Spinal cord (tissue), 10 donors: ENCODE measurements around the gene SMARCD1. TPM values are rescaled to one million over a fixed set of nuclear protein-coding genes. Genes with fewer than 3 reads are reported as not detected.

ENCODE experiments used
- DNase-seq, 6 donors: peaks; one replicate each; pipeline versions ENCODE4 v3.0.0 to v3.0.0-alpha.2; 2013 to 2015; ENCODE audit warnings: low spot score in 6 of 6, low read depth in 4 of 6
- H3K27ac ChIP-seq: one replicate; pipeline ENCODE4 v1.5.1; 2013; ENCODE audit warnings: low read depth, low read length, control low read depth
- H3K27me3 ChIP-seq: one replicate; pipeline ENCODE4 v1.6.1; 2013; ENCODE audit warnings: low read length; ENCODE audit not compliant: control insufficient read depth, insufficient read depth
- H3K36me3 ChIP-seq: one replicate; pipeline ENCODE4 v1.6.1; 2013; ENCODE audit warnings: low read length; ENCODE audit not compliant: control insufficient read depth, insufficient read depth
- H3K4me1 ChIP-seq: one replicate; pipeline ENCODE4 v1.6.1; 2013; ENCODE audit warnings: low read length; ENCODE audit not compliant: control insufficient read depth, insufficient read depth
- H3K4me3 ChIP-seq: one replicate; pipeline ENCODE4 v1.5.1; 2013; ENCODE audit warnings: low read depth, low read length, control low read depth
- H3K9me3 ChIP-seq: one replicate; pipeline ENCODE4 v1.6.1; 2013; ENCODE audit warnings: low read length; ENCODE audit not compliant: control insufficient read depth, insufficient read depth
- WGBS: methylation state at CpG from one replicate; pipeline ENCODE4 v1.1.5; 2013; ENCODE audit warnings: missing lambda C conversion rate; ENCODE audit not compliant: insufficient coverage; 5-methylcytosine and 5-hydroxymethylcytosine counted together
- polyA plus RNA-seq, 2 donors: library from polyadenylated mRNA; unstranded; fragments of 120-200 nt; gene quantifications; one replicate each; pipeline ENCODE4 v1.2.1, GENCODE V29; 2013; ENCODE audit not compliant: insufficient read length in 2 of 2
- total RNA-seq, 2 donors: library from RNA; depleted of rRNA in 1 of 2; stranded (reverse); fragments of 120-200 nt in 1 of 2; fragments of >200 nt in 1 of 2; gene quantifications; one replicate each; pipeline versions ENCODE4 v1.2.3 to v1.2.4, GENCODE V29; 2013 to 2014
- donor health status: healthy.

Gene SMARCD1
- total and polyA plus RNA-seq, 4 donors = 34.7 to 133 (median 89.4) TPM

- WGBS = 63% methylated on average over 3 of the region's 6 CpGs
- H3K36me3 ChIP-seq = peaks cover 65% of the 10 kb centered on the region
- peaks cover 65% of the 10 kb centered on the region for H3K4me1 ChIP-seq
- H3K9me3 ChIP-seq = no peaks in the 10 kb centered on the region
- H3K4me3 ChIP-seq = no peak overlapping the region
- peak overlapping the region; percentile 7 for H3K27ac ChIP-seq
- DNase-seq = no peak
- H3K27me3 ChIP-seq = no peaks in the 10 kb centered on the region
Measured at GRCh38 chr12:50061946-50062686, 23.0 kb upstream of the SMARCD1 start.

GRCh38 chr12:50062728-50063460 lies 22.2 kb upstream of the SMARCD1 start:
- Histone ChIP-seq H3K4me3 (no peak overlapping the region), H3K27me3 (no peaks in the 10 kb centered on the region), H3K27ac (peak overlapping the region; percentile 22), H3K4me1 (peaks cover 63% of the 10 kb centered on the region), H3K9me3 (no peaks in the 10 kb centered on the region), H3K36me3 (peaks cover 69% of the 10 kb centered on the region)
- 45% methylated on average over 3 of the region's 5 CpGs for WGBS
- peak in 2 of 6 donors; percentile 61 to 64 for DNase-seq

GRCh38 chr12:50065726-50066310 lies 19.3 kb upstream of the SMARCD1 start:
- peaks cover 48% of the 10 kb centered on the region for H3K4me1 ChIP-seq
- no peak overlapping the region for H3K27ac ChIP-seq
- DNase-seq = no peak
- WGBS = 100% methylated on average over 1 of the region's 3 CpGs
- peaks cover 60% of the 10 kb centered on the region for H3K36me3 ChIP-seq
- no peaks in the 10 kb centered on the region for H3K9me3 ChIP-seq
- no peaks in the 10 kb centered on the region for H3K27me3 ChIP-seq
- no peak overlapping the region for H3K4me3 ChIP-seq

- H3K4me3 ChIP-seq = no peak overlapping the region
- no peak overlapping the region for H3K27ac ChIP-seq
- peaks cover 49% of the 10 kb centered on the region for H3K4me1 ChIP-seq
- H3K9me3 ChIP-seq = no peaks in the 10 kb centered on the region
- no peak for DNase-seq
- peaks cover 62% of the 10 kb centered on the region for H3K36me3 ChIP-seq
- no peaks in the 10 kb centered on the region for H3K27me3 ChIP-seq
- 43% methylated on average over 5 of the region's 5 CpGs for WGBS
Measured at GRCh38 chr12:50066402-50066801, 18.7 kb upstream of the SMARCD1 start.

GRCh38 chr12:50069069-50069468 lies 16.1 kb upstream of the SMARCD1 start:
- Histone ChIP-seq H3K36me3 (peaks cover 64% of the 10 kb centered on the region), H3K4me3 (no peak overlapping the region), H3K4me1 (peaks cover 41% of the 10 kb centered on the region), H3K27me3 (no peaks in the 10 kb centered on the region), H3K27ac (no peak overlapping the region), H3K9me3 (no peaks in the 10 kb centered on the region)
- DNase-seq = no peak
- WGBS = no CpG with 5 or more reads among the region's 5 CpGs

- H3K27me3 ChIP-seq = no peaks in the 10 kb centered on the region
- 100% methylated on average over 2 of the region's 3 CpGs for WGBS
- peaks cover 64% of the 10 kb centered on the region for H3K36me3 ChIP-seq
- no peak overlapping the region for H3K27ac ChIP-seq
- no peak overlapping the region for H3K4me3 ChIP-seq
- H3K9me3 ChIP-seq = no peaks in the 10 kb centered on the region
- peaks cover 38% of the 10 kb centered on the region for H3K4me1 ChIP-seq
- DNase-seq = no peak
Measured at GRCh38 chr12:50069539-50069938, 15.6 kb upstream of the SMARCD1 start.

GRCh38 chr12:50070314-50071060 lies 14.7 kb upstream of the SMARCD1 start:
- Histone ChIP-seq H3K27me3 (no peaks in the 10 kb centered on the region), H3K36me3 (peaks cover 62% of the 10 kb centered on the region), H3K27ac (no peak overlapping the region), H3K4me3 (no peak overlapping the region), H3K9me3 (no peaks in the 10 kb centered on the region), H3K4me1 (peaks cover 36% of the 10 kb centered on the region)
- peak in 5 of 6 donors; percentile 68 to 96 (median 76) for DNase-seq
- WGBS = 55% methylated on average over 7 of the region's 9 CpGs

- Histone ChIP-seq H3K36me3 (peaks cover 59% of the 10 kb centered on the region), H3K4me3 (no peak overlapping the region), H3K4me1 (peaks cover 36% of the 10 kb centered on the region), H3K9me3 (no peaks in the 10 kb centered on the region), H3K27ac (no peak overlapping the region), H3K27me3 (no peaks in the 10 kb centered on the region)
- DNase-seq = no peak
- WGBS = 47% methylated on average over 3 of the region's 10 CpGs
Measured at GRCh38 chr12:50072198-50072907, 12.8 kb upstream of the SMARCD1 start.

- Histone ChIP-seq H3K27me3 (no peaks in the 10 kb centered on the region), H3K9me3 (no peaks in the 10 kb centered on the region), H3K27ac (no peak overlapping the region), H3K4me1 (peaks cover 36% of the 10 kb centered on the region), H3K4me3 (no peak overlapping the region), H3K36me3 (peaks cover 65% of the 10 kb centered on the region)
- DNase-seq = no peak
- 67% methylated on average over 5 of the region's 7 CpGs for WGBS
Measured at GRCh38 chr12:50073206-50073605, 11.9 kb upstream of the SMARCD1 start.
